Stimulated activated CD4-positive, alpha-beta T cell treated with anti-CD3 and anti-CD28 coated beads, Interleukin-2, amount 100 ng/mL, for 4 hours (primary cell): ENCODE data around the gene RNF180.
"Not testable (repeated sequence)": the region's sequence is repeated elsewhere in the genome, so short reads cannot be mapped to it uniquely, and the experiment has no call there.

Experiments used
- DNase-seq: peaks from one replicate; pipeline ENCODE4 v3.0.0-alpha.2; 2020; ENCODE audit warnings: low read depth

The RNF180 gene

DNA sequence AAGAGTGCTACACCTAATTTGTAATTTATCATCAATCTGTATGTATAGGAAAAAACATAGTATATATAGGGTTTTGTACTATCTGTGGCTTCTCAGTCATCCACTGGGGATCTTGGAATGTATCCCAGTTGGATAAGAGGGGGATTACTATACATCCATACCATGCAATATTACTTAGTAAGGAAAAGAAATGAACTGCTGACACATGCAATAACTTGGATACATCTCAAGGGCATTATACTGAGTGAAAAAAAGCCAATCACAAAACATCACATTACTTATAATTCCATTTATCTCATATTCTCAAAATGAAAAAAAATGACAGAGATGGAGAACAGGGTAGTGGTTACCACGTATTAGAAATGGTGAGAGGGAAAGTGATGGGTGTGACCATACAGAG lies 231.9 kb downstream of the RNF180 start:
- DNase-seq = no peak

DNA sequence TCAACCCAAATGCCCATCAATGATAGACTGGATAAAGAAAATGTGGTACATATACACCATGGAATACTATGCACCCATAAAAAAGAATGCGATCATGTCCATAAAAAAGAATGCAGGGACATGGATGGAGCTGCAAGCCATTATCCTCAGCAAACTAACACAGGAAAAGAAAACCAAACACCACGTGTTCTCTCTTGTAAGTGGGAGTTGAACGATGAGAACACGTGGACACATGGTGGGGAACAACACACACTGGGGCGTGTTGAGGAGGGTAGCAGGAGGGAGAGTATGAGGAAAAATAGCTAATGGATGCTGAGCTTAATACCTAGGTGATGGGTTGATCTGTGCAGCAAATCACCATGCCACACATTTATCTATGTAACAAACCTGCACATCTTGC lies 233.1 kb downstream of the RNF180 start:
- DNase-seq = not testable (repeated sequence)

DNA sequence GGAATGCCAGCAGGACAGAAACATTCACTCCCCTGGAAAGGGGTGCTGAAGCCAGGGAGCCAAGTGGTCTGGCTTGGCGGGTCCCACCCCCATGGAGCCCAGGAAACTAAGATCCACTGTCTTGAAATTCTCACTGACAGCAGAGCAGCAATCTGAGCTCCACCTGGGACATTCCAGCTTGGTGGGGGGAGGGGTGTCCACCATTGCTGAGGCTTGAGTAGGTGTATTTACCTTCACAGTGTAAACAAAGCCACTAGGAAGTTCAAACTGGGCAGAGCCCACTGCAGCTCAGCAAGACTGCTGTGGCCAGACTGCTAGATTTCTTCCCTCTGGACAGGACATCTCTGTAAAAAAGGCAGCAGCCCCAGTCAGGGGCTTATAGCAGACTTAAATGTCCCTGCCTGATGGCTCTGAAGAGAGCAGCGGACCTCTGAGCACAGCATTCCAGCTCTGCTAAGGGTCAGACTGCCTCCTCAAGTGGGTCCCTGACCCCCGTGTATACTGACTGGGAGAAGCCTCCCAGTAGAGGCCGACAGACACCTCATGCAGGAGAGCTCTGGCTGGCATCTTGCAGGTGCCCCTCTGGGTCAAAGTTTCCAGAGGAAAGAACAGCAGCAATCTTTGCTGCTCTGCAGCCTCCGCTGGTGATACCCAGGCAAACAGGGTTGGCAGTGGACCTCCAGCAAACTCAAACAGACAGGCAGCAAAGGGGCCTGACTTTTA lies 241.6 kb downstream of the RNF180 start:
- DNase-seq = not testable (repeated sequence)

DNA sequence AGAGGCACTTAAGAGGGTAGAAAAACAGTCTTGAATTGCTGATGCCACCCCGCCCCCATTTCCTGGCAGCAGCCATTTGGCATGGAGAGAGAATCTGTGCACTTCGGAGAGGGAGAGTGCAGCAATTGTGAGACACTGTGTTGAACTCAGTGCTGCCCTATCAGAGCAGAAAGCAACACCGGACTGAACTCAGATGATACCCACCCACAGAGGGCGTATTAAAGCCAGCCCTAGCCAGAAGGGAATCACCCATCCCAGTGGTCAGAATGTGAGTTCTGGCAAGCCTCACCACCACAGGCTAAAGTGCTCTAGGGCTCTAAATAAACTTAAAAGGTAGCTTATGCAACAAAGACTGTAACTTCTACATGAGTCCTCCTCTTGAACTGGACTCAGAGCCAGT lies 251.7 kb downstream of the RNF180 start:
- no peak for DNase-seq

DNA sequence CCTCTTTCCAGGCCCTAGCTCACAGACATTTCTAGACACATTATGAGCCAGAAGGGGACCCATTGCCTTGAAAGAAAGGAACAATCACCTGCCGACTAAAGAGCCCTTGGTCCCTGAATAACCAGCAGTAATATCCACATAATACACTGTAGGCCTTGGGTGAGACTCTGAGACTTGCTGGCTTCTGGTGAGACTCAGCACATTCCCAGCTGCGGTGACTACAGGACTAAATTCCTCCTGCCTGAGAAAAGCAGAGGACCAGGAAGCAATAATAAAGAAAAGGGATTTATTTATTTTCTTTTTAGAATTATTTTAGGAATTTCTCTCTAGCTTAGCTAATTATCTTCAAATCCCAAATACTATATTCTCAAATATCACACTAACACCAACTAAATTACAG lies 252.4 kb downstream of the RNF180 start:
- no peak for DNase-seq
